ENCODE results near the gene BCL2L11. TPM values are rescaled to one million over a fixed set of nuclear protein-coding genes. Genes with fewer than 3 reads are reported as not detected.

Gene BCL2L11
- total and polyA plus RNA-seq, 10 of the 15 experiments (the other 5 are each of a cell fraction or from before 2014, with no cell fraction given) = 0.29 to 10.1 (median 1.1) TPM

DNA sequence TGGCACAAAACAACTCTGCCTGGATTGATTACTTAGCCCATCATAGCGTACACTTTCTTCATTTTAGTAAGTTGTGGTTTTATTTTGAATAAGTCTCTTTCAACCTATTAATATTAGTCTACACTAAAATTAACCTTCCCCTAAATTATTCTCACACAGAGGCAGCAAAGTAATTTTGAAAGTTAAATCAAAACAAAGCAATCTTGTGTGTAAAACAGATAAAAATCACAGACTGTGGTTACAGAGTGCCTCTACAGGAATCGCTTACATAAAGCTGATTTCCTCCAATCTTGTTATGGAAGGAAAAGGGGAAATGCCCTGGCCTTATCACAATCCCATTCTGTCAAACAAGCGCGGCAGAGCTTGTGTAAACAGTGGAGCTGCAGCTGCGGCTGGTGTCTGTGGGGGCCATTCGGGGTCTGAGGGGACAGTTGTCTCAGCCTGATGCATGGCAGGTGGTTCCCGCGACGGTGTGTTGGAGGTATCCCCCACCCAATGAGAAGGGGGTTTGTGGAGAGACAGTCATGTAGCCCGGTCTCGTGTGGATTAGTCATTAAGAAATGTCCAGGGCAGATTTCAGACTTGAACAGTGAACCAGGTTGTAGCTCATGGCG lies 42.1 kb downstream of the BCL2L11 start (continued):
- TF ChIP-seq IRF3 (IDR thresholded peaks at IDR 0.05) = no peak
- TF ChIP-seq MTA2 (IDR thresholded peaks at IDR 0.05; ENCODE audit: low read depth) = no peak
- no peak for TF ChIP-seq ETV6 (conservative IDR thresholded peaks at IDR 0.05 in 1 of 2, IDR thresholded peaks at IDR 0.05 in 1 of 2; ENCODE audit: borderline replicate concordance in 1 of 2, low read depth in 1 of 2)
- no peak for TF ChIP-seq EP300 (IDR thresholded peaks at IDR 0.05; ENCODE audit: borderline replicate concordance in 1 of 2, control insufficient read depth in 1 of 2, low read depth in 2 of 2, low read length in 2 of 2)
- no peak for TF ChIP-seq CHD4 (IDR thresholded peaks at IDR 0.05)
- TF ChIP-seq, protein P1, sequence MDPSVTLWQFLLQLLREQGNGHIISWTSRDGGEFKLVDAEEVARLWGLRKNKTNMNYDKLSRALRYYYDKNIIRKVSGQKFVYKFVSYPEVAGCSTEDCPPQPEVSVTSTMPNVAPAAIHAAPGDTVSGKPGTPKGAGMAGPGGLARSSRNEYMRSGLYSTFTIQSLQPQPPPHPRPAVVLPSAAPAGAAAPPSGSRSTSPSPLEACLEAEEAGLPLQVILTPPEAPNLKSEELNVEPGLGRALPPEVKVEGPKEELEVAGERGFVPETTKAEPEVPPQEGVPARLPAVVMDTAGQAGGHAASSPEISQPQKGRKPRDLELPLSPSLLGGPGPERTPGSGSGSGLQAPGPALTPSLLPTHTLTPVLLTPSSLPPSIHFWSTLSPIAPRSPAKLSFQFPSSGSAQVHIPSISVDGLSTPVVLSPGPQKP (IDR thresholded peaks at IDR 0.05; ENCODE audit: low read depth, low read length) = no peak
- TF ChIP-seq CREM (IDR thresholded peaks at IDR 0.05; ENCODE audit: low read depth) = no peak
- TF ChIP-seq SPI1 (IDR thresholded peaks at IDR 0.05; ENCODE audit: borderline replicate concordance, insufficient read depth, low read depth, low read length) = peak; percentile 25; the same call in 1 of the 2 replicates
- no peak for TF ChIP-seq CREB1 (IDR thresholded peaks at IDR 0.05; ENCODE audit: low read depth)
- TF ChIP-seq ZNF217 (IDR thresholded peaks at IDR 0.05) = peak; percentile 94
- peak; percentile 61; the same call in 1 of the 2 replicates for TF ChIP-seq MXI1 (IDR thresholded peaks at IDR 0.05; ENCODE audit: low read depth, low read length)
- no peak for TF ChIP-seq SUZ12 (IDR thresholded peaks at IDR 0.05; ENCODE audit: unreplicated experiment)
- TF ChIP-seq, protein P2, sequence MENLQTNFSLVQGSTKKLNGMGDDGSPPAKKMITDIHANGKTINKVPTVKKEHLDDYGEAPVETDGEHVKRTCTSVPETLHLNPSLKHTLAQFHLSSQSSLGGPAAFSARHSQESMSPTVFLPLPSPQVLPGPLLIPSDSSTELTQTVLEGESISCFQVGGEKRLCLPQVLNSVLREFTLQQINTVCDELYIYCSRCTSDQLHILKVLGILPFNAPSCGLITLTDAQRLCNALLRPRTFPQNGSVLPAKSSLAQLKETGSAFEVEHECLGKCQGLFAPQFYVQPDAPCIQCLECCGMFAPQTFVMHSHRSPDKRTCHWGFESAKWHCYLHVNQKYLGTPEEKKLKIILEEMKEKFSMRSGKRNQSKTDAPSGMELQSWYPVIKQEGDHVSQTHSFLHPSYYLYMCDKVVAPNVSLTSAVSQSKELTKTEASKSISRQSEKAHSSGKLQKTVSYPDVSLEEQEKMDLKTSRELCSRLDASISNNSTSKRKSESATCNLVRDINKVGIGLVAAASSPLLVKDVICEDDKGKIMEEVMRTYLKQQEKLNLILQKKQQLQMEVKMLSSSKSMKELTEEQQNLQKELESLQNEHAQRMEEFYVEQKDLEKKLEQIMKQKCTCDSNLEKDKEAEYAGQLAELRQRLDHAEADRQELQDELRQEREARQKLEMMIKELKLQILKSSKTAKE (IDR thresholded peaks at IDR 0.05; ENCODE audit: low read depth, poor library complexity, severe bottlenecking) = no peak
- no peak for TF ChIP-seq FOXM1 (IDR thresholded peaks at IDR 0.05; ENCODE audit: low read depth, low read length)
- no peak for TF ChIP-seq TCF7 (IDR thresholded peaks at IDR 0.05; ENCODE audit: borderline replicate concordance)
- no peak for TF ChIP-seq POLR2AphosphoS5 (IDR thresholded peaks at IDR 0.05; ENCODE audit: low read length)
- TF ChIP-seq MEF2A (IDR thresholded peaks at IDR 0.05; ENCODE audit: insufficient read depth, low read depth, low read length) = peak; percentile 74
- TF ChIP-seq, protein P3, sequence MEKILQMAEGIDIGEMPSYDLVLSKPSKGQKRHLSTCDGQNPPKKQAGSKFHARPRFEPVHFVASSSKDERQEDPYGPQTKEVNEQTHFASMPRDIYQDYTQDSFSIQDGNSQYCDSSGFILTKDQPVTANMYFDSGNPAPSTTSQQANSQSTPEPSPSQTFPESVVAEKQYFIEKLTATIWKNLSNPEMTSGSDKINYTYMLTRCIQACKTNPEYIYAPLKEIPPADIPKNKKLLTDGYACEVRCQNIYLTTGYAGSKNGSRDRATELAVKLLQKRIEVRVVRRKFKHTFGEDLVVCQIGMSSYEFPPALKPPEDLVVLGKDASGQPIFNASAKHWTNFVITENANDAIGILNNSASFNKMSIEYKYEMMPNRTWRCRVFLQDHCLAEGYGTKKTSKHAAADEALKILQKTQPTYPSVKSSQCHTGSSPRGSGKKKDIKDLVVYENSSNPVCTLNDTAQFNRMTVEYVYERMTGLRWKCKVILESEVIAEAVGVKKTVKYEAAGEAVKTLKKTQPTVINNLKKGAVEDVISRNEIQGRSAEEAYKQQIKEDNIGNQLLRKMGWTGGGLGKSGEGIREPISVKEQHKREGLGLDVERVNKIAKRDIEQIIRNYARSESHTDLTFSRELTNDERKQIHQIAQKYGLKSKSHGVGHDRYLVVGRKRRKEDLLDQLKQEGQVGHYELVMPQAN (conservative IDR thresholded peaks at IDR 0.05) = no peak
- TF ChIP-seq SUPT20H (IDR thresholded peaks at IDR 0.05; ENCODE audit: borderline replicate concordance, control insufficient read depth, low read depth, low read length) = no peak
- TF ChIP-seq, protein P4, sequence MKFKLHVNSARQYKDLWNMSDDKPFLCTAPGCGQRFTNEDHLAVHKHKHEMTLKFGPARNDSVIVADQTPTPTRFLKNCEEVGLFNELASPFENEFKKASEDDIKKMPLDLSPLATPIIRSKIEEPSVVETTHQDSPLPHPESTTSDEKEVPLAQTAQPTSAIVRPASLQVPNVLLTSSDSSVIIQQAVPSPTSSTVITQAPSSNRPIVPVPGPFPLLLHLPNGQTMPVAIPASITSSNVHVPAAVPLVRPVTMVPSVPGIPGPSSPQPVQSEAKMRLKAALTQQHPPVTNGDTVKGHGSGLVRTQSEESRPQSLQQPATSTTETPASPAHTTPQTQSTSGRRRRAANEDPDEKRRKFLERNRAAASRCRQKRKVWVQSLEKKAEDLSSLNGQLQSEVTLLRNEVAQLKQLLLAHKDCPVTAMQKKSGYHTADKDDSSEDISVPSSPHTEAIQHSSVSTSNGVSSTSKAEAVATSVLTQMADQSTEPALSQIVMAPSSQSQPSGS (IDR thresholded peaks at IDR 0.05; ENCODE audit: low read length) = peak; percentile 63; the same call in 1 of the 2 replicates
- peak; percentile 79 for TF ChIP-seq RUNX3 (IDR thresholded peaks at IDR 0.05; ENCODE audit: low read length)

All from GM12878 (cell line).